ENCODE data around the gene TTI1.

Gene TTI1

GRCh38 chr20:38033330-38034107 is at the start of gene TTI1, which contains the start of gene RPRD1B:
Gene TTI1, minus strand, starts transcription at chr20:38033456. Its CDS starts 19,640 bp downstream, at chr20:38013816.
Gene RPRD1B, plus strand, starts transcription at chr20:38033746. Its CDS starts 202 bp downstream, at chr20:38033948.
- no peak for FAIRE-seq

- FAIRE-seq: no peak
Measured at GRCh38 chr20:38082894-38083293, 49.6 kb upstream of the TTI1 start.

GRCh38 chr20:38081575-38081974 is 48.3 kb upstream of the TTI1 start:
- FAIRE-seq: no peak

GRCh38 chr20:38079353-38079752 is 46.1 kb upstream of the TTI1 start:
- FAIRE-seq: no peak

GRCh38 chr20:38078084-38078483 is 44.8 kb upstream of the TTI1 start:
- FAIRE-seq: no peak

GRCh38 chr20:38076548-38076947 is 43.3 kb upstream of the TTI1 start:
- FAIRE-seq: no peak

- no peak for FAIRE-seq
Measured at GRCh38 chr20:38075161-38075998, 42.1 kb upstream of the TTI1 start.

GRCh38 chr20:38073307-38074071 is 40.2 kb upstream of the TTI1 start:
- FAIRE-seq: no peak

- no peak for FAIRE-seq
Measured at GRCh38 chr20:38072898-38073297, 39.6 kb upstream of the TTI1 start.

GRCh38 chr20:38067717-38068365 is 34.6 kb upstream of the TTI1 start:
- FAIRE-seq: no peak

GRCh38 chr20:38066969-38067716 is 33.9 kb upstream of the TTI1 start:
- FAIRE-seq: peak; percentile 64

- FAIRE-seq: no peak
Measured at GRCh38 chr20:38065764-38066375, 32.6 kb upstream of the TTI1 start.

- no peak for FAIRE-seq
Measured at GRCh38 chr20:38063911-38064530, 30.8 kb upstream of the TTI1 start.

- no peak for FAIRE-seq
Measured at GRCh38 chr20:38062890-38063289, 29.6 kb upstream of the TTI1 start.

- FAIRE-seq: no peak
Measured at GRCh38 chr20:38061109-38061508, 27.9 kb upstream of the TTI1 start.

- no peak for FAIRE-seq
Measured at GRCh38 chr20:38060536-38060935, 27.3 kb upstream of the TTI1 start.

- no peak for FAIRE-seq
Measured at GRCh38 chr20:38059832-38060231, 26.6 kb upstream of the TTI1 start.

GRCh38 chr20:38057351-38057972 is 24.2 kb upstream of the TTI1 start:
- FAIRE-seq: no peak

- FAIRE-seq: no peak
Measured at GRCh38 chr20:38055848-38056247, 22.6 kb upstream of the TTI1 start.

- FAIRE-seq: no peak
Measured at GRCh38 chr20:38055294-38055693, 22.0 kb upstream of the TTI1 start.
